Endothelial cell (in vitro differentiated cells): ENCODE data around the gene AKT3. TPM values are rescaled to one million over a fixed set of nuclear protein-coding genes. Genes with fewer than 3 reads are reported as not detected.

Source experiments
- DNase-seq: peaks from one replicate; pipeline ENCODE4 v3.0.0; 2021; ENCODE audit warnings: low spot score
- H3K27ac Mint-ChIP-seq: one replicate; pipeline ENCODE4 v1.8.0; 2021; ENCODE audit warnings: mixed read lengths, inconsistent platforms; ENCODE audit not compliant: unreplicated experiment
- H3K27me3 Mint-ChIP-seq: one replicate; pipeline ENCODE4 v1.8.0; 2021; ENCODE audit warnings: mild to moderate bottlenecking, moderate library complexity, mixed read lengths, inconsistent platforms; ENCODE audit not compliant: unreplicated experiment
- H3K36me3 Mint-ChIP-seq: one replicate; pipeline ENCODE4 v1.8.0; 2021; ENCODE audit warnings: mild to moderate bottlenecking, low read depth, mixed read lengths, inconsistent platforms; ENCODE audit not compliant: unreplicated experiment
- H3K4me1 Mint-ChIP-seq: one replicate; pipeline ENCODE4 v1.8.0; 2021; ENCODE audit warnings: mild to moderate bottlenecking, mixed read lengths, inconsistent platforms; ENCODE audit not compliant: unreplicated experiment
- H3K4me3 Mint-ChIP-seq: one replicate; pipeline ENCODE4 v1.8.0; 2021; ENCODE audit warnings: mild to moderate bottlenecking, mixed read lengths, inconsistent platforms; ENCODE audit not compliant: unreplicated experiment
- H3K9me3 Mint-ChIP-seq: one replicate; pipeline ENCODE4 v1.8.0; 2021; ENCODE audit warnings: mixed read lengths, inconsistent platforms; ENCODE audit not compliant: unreplicated experiment
- total RNA-seq: library from RNA; stranded (reverse); fragmentation: NEBNext Ultra II Directional; extraction: Animal tissue kit (Norgen Biotek cat#: 25700); gene quantifications from one replicate; pipeline ENCODE4 v1.2.1, GENCODE V29; 2021; ENCODE audit not compliant: unreplicated experiment
- TF ChIP-seq, protein P1 (sequence below): fragments of 200-600 bp; sonication (generic); IDR thresholded peaks from one replicate; pipeline ENCODE4 v1.5.0; 2021; ENCODE audit warnings: antibody characterized with exemption; ENCODE audit not compliant: unreplicated experiment

The AKT3 gene
- total RNA-seq, 1 donor from 2014 or later, result 87.3 TPM

DNA sequence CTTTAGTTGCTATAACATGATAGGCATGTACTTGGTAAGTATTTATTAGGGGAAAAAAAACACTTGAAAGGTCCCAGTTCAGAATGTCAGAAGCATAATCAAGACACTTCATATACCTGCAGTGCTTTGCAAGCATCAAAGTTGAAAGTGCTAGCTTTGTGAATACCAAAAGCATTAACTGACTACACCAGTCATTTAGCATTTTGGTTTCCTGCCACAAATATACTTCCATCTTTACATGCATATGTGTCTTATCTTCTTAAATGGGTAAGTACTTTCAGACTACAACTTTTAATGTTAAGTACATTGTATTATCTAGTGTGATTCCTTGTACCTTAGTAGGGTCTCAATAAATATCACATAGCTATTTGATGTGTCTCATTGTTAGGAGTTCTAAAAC lies 43.7 kb downstream of the AKT3 start:
- peaks cover 5% of the 10 kb centered on the region for H3K27me3 Mint-ChIP-seq
- no peak for DNase-seq
- peaks cover 7% of the 10 kb centered on the region for H3K9me3 Mint-ChIP-seq
- H3K4me3 Mint-ChIP-seq, result no peak overlapping the region
- TF ChIP-seq, protein P1, sequence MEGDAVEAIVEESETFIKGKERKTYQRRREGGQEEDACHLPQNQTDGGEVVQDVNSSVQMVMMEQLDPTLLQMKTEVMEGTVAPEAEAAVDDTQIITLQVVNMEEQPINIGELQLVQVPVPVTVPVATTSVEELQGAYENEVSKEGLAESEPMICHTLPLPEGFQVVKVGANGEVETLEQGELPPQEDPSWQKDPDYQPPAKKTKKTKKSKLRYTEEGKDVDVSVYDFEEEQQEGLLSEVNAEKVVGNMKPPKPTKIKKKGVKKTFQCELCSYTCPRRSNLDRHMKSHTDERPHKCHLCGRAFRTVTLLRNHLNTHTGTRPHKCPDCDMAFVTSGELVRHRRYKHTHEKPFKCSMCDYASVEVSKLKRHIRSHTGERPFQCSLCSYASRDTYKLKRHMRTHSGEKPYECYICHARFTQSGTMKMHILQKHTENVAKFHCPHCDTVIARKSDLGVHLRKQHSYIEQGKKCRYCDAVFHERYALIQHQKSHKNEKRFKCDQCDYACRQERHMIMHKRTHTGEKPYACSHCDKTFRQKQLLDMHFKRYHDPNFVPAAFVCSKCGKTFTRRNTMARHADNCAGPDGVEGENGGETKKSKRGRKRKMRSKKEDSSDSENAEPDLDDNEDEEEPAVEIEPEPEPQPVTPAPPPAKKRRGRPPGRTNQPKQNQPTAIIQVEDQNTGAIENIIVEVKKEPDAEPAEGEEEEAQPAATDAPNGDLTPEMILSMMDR, result no peak
- no peaks in the 10 kb centered on the region for H3K4me1 Mint-ChIP-seq
- H3K36me3 Mint-ChIP-seq, result peaks cover 18% of the 10 kb centered on the region
- no peak overlapping the region for H3K27ac Mint-ChIP-seq

DNA sequence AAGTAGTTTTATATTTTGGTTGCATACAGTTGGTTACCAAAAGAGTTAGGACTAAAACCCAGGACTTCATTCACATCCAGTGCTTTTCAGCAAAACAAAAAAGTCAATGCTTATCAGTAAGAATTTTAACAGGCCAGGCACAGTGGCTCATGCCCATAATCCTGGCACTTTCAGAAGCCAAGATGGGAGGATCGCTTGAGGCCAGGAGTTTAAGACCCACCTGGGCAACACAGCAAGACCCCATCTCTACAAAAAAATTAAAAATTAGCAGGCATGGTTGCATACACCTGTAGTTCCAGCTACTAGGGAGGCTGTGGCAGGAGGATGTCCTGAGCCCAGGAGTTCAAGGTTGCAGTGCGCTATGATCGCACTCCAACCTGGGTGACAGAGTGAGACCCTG lies 47.3 kb downstream of the AKT3 start:
- TF ChIP-seq, protein P1, result no peak
- no peaks in the 10 kb centered on the region for H3K4me1 Mint-ChIP-seq
- H3K9me3 Mint-ChIP-seq, result no peaks in the 10 kb centered on the region
- H3K36me3 Mint-ChIP-seq, result peaks cover 10% of the 10 kb centered on the region
- H3K27ac Mint-ChIP-seq, result no peak overlapping the region
- no peak overlapping the region for H3K4me3 Mint-ChIP-seq
- peaks cover 1% of the 10 kb centered on the region for H3K27me3 Mint-ChIP-seq
- no peak for DNase-seq

DNA sequence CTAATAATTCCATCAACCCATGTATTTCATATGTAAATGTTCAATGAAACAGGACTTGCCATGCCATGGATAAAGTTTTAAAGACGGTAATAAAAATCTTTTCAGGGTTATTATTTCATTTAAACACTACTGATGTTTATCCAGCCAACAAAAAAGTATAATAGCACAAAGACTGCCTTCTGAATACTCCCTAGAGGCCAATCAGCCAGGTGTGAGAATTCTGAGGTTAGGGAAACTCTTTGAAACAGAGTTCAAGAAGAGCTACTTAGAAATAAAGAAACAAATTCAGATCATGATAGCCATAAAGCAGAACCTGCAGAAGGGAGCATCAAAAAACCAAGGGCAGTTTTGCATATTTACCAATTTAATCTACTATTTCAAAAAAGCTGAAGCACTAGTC lies 48.7 kb downstream of the AKT3 start:
- Mint-ChIP-seq H3K27ac (no peak overlapping the region), H3K4me3 (no peak overlapping the region), H3K4me1 (no peaks in the 10 kb centered on the region), H3K36me3 (peaks cover 11% of the 10 kb centered on the region), H3K9me3 (no peaks in the 10 kb centered on the region), H3K27me3 (peaks cover 1% of the 10 kb centered on the region)
- no peak for DNase-seq
- TF ChIP-seq, protein P1, result no peak

DNA sequence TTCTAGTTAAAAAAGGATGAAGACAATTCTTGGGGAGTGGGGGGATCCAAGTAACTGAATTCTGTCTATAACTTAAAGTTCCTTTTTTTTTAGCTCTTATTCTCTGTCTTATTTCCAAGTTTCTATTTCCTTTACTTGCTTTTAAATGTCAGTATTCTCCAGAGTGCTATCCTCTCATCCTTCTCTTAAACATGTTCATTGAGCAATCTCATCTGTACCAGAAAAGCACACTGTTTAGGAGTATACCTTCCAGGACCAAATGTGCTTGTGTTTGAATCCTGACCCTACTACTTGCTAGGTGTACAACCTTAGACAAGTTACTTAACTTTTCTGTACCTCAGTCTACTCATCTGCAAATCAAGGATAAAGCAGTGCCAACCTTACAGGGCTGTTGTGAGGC lies 50.1 kb downstream of the AKT3 start:
- Mint-ChIP-seq H3K27me3 (no peaks in the 10 kb centered on the region), H3K36me3 (peaks cover 5% of the 10 kb centered on the region), H3K4me1 (no peaks in the 10 kb centered on the region), H3K9me3 (no peaks in the 10 kb centered on the region), H3K27ac (no peak overlapping the region), H3K4me3 (no peak overlapping the region)
- DNase-seq, result no peak
- TF ChIP-seq, protein P1, result no peak

DNA sequence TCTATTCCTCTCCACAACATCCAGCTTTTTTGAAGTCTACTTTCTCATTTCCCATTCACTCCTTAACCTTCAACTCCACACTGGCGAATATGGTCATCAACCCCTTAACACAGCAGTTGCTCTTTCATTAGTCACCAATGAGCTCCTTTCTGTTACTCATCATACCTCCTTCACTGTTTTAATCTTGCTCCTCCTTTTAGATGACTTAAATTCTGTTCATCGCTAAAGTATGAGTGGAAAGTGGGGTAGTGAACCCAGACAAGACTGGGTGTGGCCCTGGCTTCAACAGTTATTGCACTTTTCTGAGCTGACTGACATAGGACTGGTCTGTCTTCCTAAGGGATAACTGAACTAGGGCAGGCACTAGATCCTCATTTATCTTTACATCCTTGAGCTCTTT lies 51.3 kb downstream of the AKT3 start:
- H3K4me3 Mint-ChIP-seq, result no peak overlapping the region

More for the DNA sequence above, 51.3 kb downstream of the AKT3 start:
- TF ChIP-seq, protein P1, result no peak
- H3K9me3 Mint-ChIP-seq, result no peaks in the 10 kb centered on the region
- peak overlapping the region; percentile 4 for H3K27ac Mint-ChIP-seq
- no peak for DNase-seq
- peaks cover 4% of the 10 kb centered on the region for H3K36me3 Mint-ChIP-seq
- no peaks in the 10 kb centered on the region for H3K4me1 Mint-ChIP-seq
- H3K27me3 Mint-ChIP-seq, result no peaks in the 10 kb centered on the region
